OCI-LY3 (cell line): ENCODE data around the gene CNRIP1.

Source experiments
- CTCF ChIP-seq: fragments of 200-600, 300-600 bp; sonication (generic); IDR thresholded peaks from 2 replicates; pipeline ENCODE4 v1.5.1; 2014; ENCODE audit warnings: antibody characterized with exemption, low read length, low read depth
- EZH2phosphoT487 ChIP-seq: fragments of 200-600 bp; shearing (Covaris generic); IDR thresholded peaks from 2 replicates; pipeline ENCODE4 v1.6.1; 2018; ENCODE audit warnings: antibody characterized with exemption, mixed run types, low read depth

GRCh38 chr2:68272246-68272994 is 47.3 kb downstream of the CNRIP1 start:
- TF ChIP-seq CTCF (no peak), EZH2phosphoT487 (no peak)
